ENCODE data around the gene CIC. TPM values are rescaled to one million over a fixed set of nuclear protein-coding genes. Genes with fewer than 3 reads are reported as not detected.
A peak's percentile ranks its signal among the peaks of the same experiment; 100 is the strongest.

Gene CIC
- total and polyA plus RNA-seq, 2 of the 13 experiments (the other 11 are each of a cell fraction or from before 2014, with no cell fraction given): 5.9 to 8.0 TPM

DNA sequence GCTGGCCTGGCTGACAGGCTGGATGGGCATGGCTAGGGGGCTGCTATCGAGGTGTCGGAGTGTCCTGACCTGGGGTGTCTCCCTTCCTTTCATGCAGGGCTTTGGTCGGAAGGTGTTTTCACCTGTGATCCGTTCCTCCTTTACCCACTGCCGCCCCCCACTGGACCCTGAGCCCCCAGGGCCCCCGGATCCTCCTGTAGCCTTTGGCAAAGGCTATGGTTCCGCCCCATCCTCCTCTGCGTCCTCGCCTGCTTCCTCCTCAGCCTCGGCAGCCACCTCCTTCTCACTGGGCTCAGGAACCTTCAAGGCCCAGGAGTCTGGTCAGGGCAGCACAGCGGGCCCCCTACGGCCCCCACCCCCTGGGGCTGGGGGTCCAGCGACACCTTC lies 21.1 kb downstream of the CIC start:
- CTCF ChIA-PET (ENCODE audit: low intra/inter-chr PET ratio, low total read pairs): interaction anchor here (0.7 to 3.1 kb wide), 7 partner anchors 10 to 182 kb away, joined by 3 to 34 read pairs (median 5); partner anchors contain the start of gene MEGF8
- Histone ChIP-seq H2AFZ (ENCODE audit: low read length) (no peak overlapping the region), H3K36me3 (replicated peaks in 1 of 2; ENCODE audit: control insufficient read depth in 1 of 2, insufficient read depth in 2 of 2, low read length in 2 of 2) (peaks cover 33 to 76% of the 10 kb centered on the region in 2 experiments; a peak in 4 of 5 replicates)

DNA sequence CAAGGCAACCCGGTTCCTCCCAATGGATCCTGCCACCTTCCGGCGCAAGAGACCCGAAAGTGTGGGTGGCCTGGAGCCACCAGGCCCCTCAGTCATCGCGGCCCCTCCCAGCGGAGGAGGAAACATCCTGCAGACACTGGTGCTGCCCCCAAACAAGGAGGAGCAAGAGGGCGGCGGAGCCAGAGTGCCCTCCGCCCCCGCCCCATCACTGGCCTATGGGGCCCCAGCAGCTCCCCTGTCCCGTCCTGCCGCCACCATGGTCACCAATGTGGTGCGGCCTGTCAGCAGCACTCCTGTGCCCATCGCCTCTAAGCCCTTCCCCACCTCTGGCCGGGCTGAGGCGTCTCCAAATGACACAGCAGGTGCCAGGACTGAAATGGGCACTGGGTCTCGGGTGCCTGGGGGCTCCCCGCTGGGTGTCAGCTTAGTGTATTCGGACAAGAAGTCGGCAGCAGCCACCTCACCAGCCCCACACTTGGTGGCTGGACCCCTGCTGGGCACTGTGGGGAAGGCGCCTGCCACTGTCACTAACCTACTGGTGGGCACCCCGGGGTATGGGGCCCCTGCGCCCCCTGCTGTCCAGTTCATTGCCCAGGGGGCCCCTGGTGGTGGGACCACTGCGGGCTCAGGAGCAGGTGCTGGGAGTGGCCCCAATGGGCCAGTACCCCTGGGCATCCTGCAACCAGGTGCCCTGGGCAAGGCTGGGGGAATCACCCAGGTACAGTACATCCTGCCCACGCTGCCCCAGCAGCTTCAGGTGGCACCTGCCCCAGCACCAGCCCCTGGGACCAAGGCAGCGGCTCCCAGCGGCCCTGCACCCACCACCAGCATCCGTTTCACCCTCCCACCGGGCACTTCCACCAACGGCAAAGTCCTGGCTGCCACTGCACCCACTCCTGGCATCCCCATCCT lies 21.7 kb downstream of the CIC start:
- POLR2A ChIA-PET: interaction anchor here (1.0 to 1.4 kb wide), 2 partner anchors 46 to 48 kb away, joined by 4 to 7 read pairs; no protein-coding TSS in a partner anchor
- intact Hi-C loops (cut with micrococcal nuclease; ENCODE audit: unreplicated experiment): loop anchor here (1.0 to 2.0 kb wide), 2 partner anchors 47 to 156 kb away; no protein-coding TSS in a partner anchor
- no TSS peak for BruUV-seq (replicated peaks)
- H2AFZ ChIP-seq (ENCODE audit: low read length): no peak overlapping the region
- peak; percentile 61 for DNase-seq (ENCODE audit: low spot score)
- no peak overlapping the region for H3K4me2 ChIP-seq (ENCODE audit: low read depth, low read length)
- peaks cover 5% of the 10 kb centered on the region for H3K79me2 ChIP-seq (ENCODE audit: insufficient read depth, low read length)
- no peaks in the 10 kb centered on the region for H3K9me3 ChIP-seq (ENCODE audit: low read length)
- H3K27ac ChIP-seq (ENCODE audit: extremely low read length, insufficient read depth, low read length): no peak overlapping the region
- H3K4me3 ChIP-seq (replicated peaks in 1 of 3; ENCODE audit: insufficient read depth in 1 of 3, low read depth in 2 of 3, low read length in 3 of 3): no peak overlapping the region
- no peaks in the 10 kb centered on the region; the same call in 1 of the 2 replicates for H4K20me1 ChIP-seq (ENCODE audit: insufficient read depth, low read length)
- H3K27me3 ChIP-seq (ENCODE audit: control insufficient read depth in 1 of 2, insufficient read depth in 2 of 2, low read length in 2 of 2): no peaks in the 10 kb centered on the region
- in situ Hi-C loops (cut with HindIII; ENCODE audit: extremely low pct_ligation_motif_present, low pct_unique_long_range_greater_than_20kb): loop anchor here (5.0 kb wide), 1 partner anchor 158 kb away; the partner anchor contains the start of gene POU2F2
- no peak overlapping the region for H3K9ac ChIP-seq (ENCODE audit: insufficient read depth, low read depth, low read length)
- H3K4me1 ChIP-seq (ENCODE audit: insufficient read depth, low read length): peaks cover 6% of the 10 kb centered on the region
- CTCF ChIA-PET (ENCODE audit: low intra/inter-chr PET ratio, low total read pairs): interaction anchor here (0.6 to 3.1 kb wide), 9 partner anchors 8 to 183 kb away, joined by 3 to 34 read pairs (median 4); partner anchors contain the start of genes MEGF8 and ZNF526
- WGBS (ENCODE audit: low lambda C conversion rate): 94% methylated on average over 14 of the region's 31 CpGs
- H3K36me3 ChIP-seq (replicated peaks in 1 of 2; ENCODE audit: control insufficient read depth in 1 of 2, insufficient read depth in 2 of 2, low read length in 2 of 2): peaks cover 33 to 76% of the 10 kb centered on the region in 2 experiments; a peak in 4 of 5 replicates
- ATAC-seq: peak; percentile 81
- peak; percentile 37 for FAIRE-seq
- TF ChIP-seq ZBTB7B (CRISPR knock-in tag; IDR thresholded peaks at IDR 0.05) (peak; percentile 86), ZNF709 (CRISPR knock-in tag; IDR thresholded peaks at IDR 0.05) (0 out of 2 replicates have a peak, but pooled peaks have one; percentile 31), ZFY (CRISPR knock-in tag; IDR thresholded peaks at IDR 0.05) (0 out of 2 replicates have a peak, but pooled peaks have one; percentile 19), SOX6 (IDR thresholded peaks at IDR 0.05) (no peak), SOX6 (CRISPR knock-in tag; IDR thresholded peaks at IDR 0.05) (0 out of 2 replicates have a peak, but pooled peaks have one; percentile 9), AGO2 (optimal IDR thresholded peaks at IDR 0.05; ENCODE audit: low read depth, low read length) (peak; percentile 91)
- TF ChIP-seq, protein P1, sequence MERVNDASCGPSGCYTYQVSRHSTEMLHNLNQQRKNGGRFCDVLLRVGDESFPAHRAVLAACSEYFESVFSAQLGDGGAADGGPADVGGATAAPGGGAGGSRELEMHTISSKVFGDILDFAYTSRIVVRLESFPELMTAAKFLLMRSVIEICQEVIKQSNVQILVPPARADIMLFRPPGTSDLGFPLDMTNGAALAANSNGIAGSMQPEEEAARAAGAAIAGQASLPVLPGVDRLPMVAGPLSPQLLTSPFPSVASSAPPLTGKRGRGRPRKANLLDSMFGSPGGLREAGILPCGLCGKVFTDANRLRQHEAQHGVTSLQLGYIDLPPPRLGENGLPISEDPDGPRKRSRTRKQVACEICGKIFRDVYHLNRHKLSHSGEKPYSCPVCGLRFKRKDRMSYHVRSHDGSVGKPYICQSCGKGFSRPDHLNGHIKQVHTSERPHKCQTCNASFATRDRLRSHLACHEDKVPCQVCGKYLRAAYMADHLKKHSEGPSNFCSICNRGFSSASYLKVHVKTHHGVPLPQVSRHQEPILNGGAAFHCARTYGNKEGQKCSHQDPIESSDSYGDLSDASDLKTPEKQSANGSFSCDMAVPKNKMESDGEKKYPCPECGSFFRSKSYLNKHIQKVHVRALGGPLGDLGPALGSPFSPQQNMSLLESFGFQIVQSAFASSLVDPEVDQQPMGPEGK (CRISPR knock-in tag; IDR thresholded peaks at IDR 0.05): peak; percentile 67
- TF ChIP-seq, protein P2, sequence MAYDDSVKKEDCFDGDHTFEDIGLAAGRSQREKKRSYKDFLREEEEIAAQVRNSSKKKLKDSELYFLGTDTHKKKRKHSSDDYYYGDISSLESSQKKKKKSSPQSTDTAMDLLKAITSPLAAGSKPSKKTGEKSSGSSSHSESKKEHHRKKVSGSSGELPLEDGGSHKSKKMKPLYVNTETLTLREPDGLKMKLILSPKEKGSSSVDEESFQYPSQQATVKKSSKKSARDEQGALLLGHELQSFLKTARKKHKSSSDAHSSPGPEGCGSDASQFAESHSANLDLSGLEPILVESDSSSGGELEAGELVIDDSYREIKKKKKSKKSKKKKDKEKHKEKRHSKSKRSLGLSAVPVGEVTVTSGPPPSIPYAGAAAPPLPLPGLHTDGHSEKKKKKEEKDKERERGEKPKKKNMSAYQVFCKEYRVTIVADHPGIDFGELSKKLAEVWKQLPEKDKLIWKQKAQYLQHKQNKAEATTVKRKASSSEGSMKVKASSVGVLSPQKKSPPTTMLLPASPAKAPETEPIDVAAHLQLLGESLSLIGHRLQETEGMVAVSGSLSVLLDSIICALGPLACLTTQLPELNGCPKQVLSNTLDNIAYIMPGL (CRISPR knock-in tag; IDR thresholded peaks at IDR 0.05; ENCODE audit: borderline replicate concordance in 1 of 2, low read depth in 1 of 2): peak; percentile 43 to 51; a peak in 2 of 4 replicates

More for the DNA sequence above, 21.1 kb downstream of the CIC start:
- ATAC-seq (no peak), FAIRE-seq (no peak), DNase-seq (ENCODE audit: low spot score) (no peak)
- no peaks in the 10 kb centered on the region for H3K27me3 ChIP-seq (ENCODE audit: control insufficient read depth in 1 of 2, insufficient read depth in 2 of 2, low read length in 2 of 2)
- H3K4me1 ChIP-seq (ENCODE audit: insufficient read depth, low read length): peaks cover 12% of the 10 kb centered on the region
- intact Hi-C loops (cut with micrococcal nuclease; ENCODE audit: unreplicated experiment): loop anchor here (2.0 kb wide), 1 partner anchor 155 kb away; no protein-coding TSS in a partner anchor
- H3K9ac ChIP-seq (ENCODE audit: insufficient read depth, low read depth, low read length): no peak overlapping the region
- H4K20me1 ChIP-seq (ENCODE audit: insufficient read depth, low read length): peaks cover 5% of the 10 kb centered on the region; the same call in 1 of the 2 replicates
- H3K4me3 ChIP-seq (replicated peaks in 1 of 3; ENCODE audit: insufficient read depth in 1 of 3, low read depth in 2 of 3, low read length in 3 of 3): no peak overlapping the region
- H3K27ac ChIP-seq (ENCODE audit: extremely low read length, insufficient read depth, low read length): no peak overlapping the region
- 99% methylated on average over 10 of the region's 13 CpGs for WGBS (ENCODE audit: low lambda C conversion rate)
- H3K9me3 ChIP-seq (ENCODE audit: low read length): no peaks in the 10 kb centered on the region
- in situ Hi-C loops (cut with HindIII; ENCODE audit: extremely low pct_ligation_motif_present, low pct_unique_long_range_greater_than_20kb): loop anchor here (5.0 kb wide), 1 partner anchor 158 kb away; the partner anchor contains the start of gene POU2F2
- TF ChIP-seq POLR2A (IDR thresholded peaks at IDR 0.05; ENCODE audit: insufficient read depth in 1 of 2, low read depth in 2 of 2, low read length in 2 of 2) (peak in 1 of 2 experiments; percentile 34; a peak in 1 of 4 replicates), HIVEP1 (CRISPR knock-in tag; IDR thresholded peaks at IDR 0.05) (no peak)
- H3K4me2 ChIP-seq (ENCODE audit: low read depth, low read length): no peak overlapping the region
- POLR2A ChIA-PET: interaction anchor here (1.0 to 1.4 kb wide), 2 partner anchors 45 to 47 kb away, joined by 4 to 7 read pairs; no protein-coding TSS in a partner anchor
- peaks cover 11% of the 10 kb centered on the region for H3K79me2 ChIP-seq (ENCODE audit: insufficient read depth, low read length)
- BruUV-seq (replicated peaks): no TSS peak
